GM19193 (cell line): ENCODE data around the gene APPBP2.

ENCODE experiments used
- POLR2A ChIP-seq: IDR thresholded peaks from 4 replicates; pipeline ENCODE4 v1.6.1; 2011; ENCODE audit not compliant: insufficient read depth, insufficient read length; ENCODE audit errors: extremely low read depth

APPBP2 gene

GRCh38 chr17:60538726-60539125 is 12.7 kb upstream of the APPBP2 start:
- no peak for TF ChIP-seq POLR2A

DNA sequence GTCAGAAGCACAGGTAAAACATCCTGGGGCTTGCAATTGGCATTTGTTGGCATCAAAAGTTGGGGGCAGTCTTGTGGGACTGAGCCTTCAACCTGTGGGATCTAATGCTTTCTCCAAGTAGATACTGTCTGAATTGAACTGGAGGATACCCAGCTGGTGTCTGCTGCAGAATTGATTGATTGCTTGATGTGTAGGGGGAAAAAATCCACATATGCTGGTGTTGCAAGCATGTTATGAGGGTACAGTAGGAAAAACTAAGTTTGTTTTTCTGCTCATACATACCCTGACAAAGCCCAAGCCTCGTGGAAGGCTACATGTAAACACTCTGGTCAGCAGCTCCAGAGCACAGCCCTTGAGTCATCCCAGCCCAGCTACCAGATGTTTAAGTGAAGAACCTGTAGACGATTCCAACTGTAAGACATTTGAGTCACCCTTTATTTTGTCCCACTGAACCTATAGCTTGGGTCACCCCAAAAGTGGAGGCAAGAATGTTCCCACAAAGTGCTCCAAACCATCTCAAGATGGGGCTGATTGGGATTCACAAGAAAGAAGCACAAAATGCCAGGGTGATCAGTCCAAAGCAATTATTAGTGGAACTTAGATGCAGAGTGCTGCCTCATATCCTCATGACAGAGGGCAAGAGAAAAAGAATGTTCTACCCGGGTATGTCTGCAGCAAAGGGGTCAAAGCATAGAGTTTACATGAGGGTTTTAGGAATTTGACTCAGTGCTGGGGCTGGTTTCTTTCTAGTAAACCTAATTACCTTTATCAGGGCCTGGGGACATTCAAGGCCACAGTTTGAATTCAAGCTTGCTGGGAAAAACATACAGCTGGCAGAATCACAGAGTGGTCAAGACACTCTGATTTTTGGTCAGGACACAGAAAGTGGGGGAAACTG is 9.6 kb upstream of the APPBP2 start:
- TF ChIP-seq POLR2A = no peak

DNA sequence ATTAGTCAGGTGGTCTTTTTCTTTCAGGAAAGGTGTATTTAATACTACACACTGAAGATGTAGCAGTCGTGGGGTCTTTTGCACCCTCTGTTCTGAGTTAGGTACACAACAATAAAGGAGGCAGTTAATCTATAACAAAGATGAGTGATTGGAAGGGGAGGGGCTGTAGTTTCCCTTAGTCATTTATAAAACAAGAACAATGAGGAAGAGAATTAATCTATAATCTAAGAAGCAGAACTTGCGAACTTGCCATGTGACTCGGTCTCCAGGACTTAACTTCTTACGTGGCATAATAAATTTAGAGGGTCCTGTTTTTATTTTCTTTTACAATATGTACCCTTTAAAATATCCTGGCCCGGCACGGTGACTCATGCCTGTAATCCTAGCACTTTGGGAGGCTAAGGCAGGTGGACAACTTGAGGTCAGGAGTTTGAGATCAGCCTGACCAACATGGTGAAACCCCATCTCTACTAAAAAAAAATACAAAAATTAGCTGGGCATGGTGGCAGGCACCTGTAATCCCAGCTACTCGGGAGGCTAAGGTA is 8.6 kb upstream of the APPBP2 start:
- no peak for TF ChIP-seq POLR2A

- no peak for TF ChIP-seq POLR2A
Observed at GRCh38 chr17:60534010-60534555, 8.0 kb upstream of the APPBP2 start.

DNA sequence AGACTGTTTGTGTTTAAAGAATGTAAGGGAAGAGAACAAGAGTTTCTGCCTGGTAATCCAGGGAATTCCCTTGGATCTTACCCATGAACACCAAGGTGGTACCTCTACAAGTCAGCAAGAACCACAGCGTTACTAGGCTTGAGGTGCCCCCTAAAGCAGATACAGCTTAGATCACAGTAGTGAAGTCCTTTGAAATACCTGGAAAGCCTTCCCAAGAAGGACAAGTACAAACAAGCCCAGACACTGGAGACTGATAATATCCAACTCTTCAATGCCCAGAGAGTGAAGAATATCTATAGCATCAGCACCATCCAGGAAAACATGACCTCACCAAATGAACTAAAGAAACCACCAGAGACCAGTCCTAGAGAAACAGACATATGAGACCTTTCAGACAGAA is 3.8 kb upstream of the APPBP2 start:
- TF ChIP-seq POLR2A = no peak

- TF ChIP-seq POLR2A = no peak
Observed at GRCh38 chr17:60528828-60529227, 2.8 kb upstream of the APPBP2 start.

- no peak for TF ChIP-seq POLR2A
Observed at GRCh38 chr17:60527701-60528100, 1.7 kb upstream of the APPBP2 start.

DNA sequence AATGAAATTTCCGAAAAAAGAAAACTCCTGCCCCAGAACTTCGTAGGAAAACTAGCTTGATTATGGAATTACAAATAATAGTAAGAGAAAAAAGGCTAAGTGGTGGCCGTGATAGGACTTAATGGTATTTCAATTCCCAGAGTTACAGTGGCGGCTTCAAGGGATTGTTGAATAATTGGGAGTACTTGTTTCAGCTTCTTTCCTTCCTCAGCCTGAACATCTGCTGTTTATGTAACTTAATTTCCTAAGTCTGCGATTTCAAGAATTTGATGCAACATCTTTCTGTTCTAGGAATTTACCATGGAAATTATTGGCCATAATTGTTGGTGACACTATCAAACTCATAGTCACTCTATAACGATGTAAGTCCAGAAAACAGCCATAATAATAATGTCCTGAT is 684 bp upstream of the APPBP2 start:
- TF ChIP-seq POLR2A = no peak

DNA sequence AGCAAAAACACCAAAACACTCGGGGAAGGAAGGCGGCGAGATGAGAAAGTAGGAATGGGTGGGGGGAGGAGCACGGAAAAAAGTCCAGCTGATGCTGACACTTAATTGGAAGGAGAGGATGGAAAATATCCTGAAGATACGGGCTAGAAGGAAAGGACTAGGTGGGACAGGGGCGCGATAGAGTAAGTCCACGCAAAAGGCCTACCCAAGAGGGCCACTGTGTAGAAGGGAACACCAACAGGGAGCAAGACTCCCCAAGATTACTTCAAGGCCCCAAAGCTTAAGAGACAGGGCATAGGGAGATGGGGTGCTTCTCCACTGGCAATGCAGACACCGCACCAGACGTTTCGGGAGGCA is 736 bp downstream of the APPBP2 start:
- no peak for TF ChIP-seq POLR2A

DNA sequence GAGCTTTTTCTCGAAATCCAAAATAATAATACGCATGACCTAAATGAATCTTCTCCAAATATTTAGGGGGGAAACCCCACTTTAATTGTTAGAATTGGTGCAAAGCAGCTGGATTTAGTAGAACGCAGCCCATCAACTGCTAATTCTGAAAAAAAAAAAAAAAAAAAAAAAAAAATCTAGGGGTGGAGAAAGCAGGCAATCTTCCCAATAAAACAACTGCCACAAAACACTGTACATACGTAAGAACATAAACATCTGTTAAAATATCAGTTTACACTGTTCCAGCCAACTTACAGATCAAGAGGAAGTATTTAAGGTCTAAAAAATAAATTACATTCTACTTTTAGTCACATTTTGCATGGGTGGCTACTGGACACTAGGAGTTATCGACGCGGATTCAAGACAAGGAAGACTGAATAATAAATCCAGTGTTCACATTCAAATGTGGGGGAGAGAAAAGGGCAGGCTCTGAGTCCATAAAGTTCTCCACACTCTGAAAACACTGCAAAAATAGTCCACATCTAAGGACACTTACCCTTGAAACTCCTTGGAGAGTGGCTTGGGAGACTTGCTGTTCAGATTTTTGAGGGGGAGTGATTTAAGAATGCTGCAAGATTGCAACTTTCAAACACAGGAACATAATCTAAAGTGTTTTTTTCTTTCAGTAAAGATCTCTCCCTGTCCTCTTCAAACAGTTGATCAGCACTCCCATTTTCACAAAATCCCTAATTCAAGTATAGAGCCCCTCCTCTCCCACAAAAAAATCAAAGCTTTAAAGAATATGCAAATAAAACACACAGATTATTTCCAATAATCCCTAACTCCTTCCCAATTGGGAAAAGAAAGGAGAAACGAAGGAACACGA is 1.3 kb downstream of the APPBP2 start:
- no peak for TF ChIP-seq POLR2A

DNA sequence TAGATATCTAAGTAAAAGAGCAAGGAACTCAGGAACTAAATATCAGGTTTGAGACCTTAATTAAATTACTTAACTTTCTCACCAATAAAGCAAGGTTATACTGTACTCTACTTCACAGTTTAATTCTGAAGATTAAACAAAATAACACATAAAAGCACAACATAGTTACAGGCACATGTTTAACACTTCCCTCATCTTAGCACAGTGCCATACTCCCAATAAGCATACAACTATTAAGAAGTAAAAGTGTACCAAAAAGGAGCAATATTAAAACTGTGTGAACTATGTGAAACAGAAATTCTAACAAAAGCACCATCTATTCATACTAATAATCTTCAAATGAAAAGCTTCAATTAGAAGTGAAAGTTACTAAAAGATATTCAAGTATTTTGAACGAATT is 2.2 kb downstream of the APPBP2 start:
- TF ChIP-seq POLR2A = no peak

GRCh38 chr17:60522889-60523626 is 3.0 kb downstream of the APPBP2 start:
- TF ChIP-seq POLR2A = no peak

GRCh38 chr17:60519795-60520194 is 6.2 kb downstream of the APPBP2 start:
- no peak for TF ChIP-seq POLR2A

- TF ChIP-seq POLR2A = no peak
Observed at GRCh38 chr17:60514500-60514899, 11.5 kb downstream of the APPBP2 start.

DNA sequence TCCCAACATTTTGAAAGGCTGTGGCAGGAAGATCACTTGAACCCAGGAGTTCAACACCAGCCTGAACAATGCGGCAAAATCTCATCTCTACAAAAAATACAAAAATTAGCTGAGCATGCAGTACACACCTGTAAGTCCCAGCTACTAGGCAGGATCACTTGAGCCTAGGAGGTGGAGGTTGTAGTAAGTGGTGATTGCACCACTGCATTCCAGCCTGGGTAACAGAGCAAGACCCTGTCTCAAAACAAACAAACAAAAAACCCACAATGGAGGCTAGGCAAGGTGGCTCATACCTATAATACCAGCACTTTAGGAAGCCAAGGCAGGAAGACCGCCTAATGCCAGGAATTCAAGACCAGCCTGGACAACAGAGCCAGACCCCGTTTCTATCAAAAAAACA is 12.0 kb downstream of the APPBP2 start:
- TF ChIP-seq POLR2A = no peak
